Coronary artery (tissue), 2 donors: ENCODE results near the gene ZBTB24.

Experiments
- DNase-seq: peaks from one replicate; pipeline ENCODE4 v3.0.0-alpha.2; 2017; ENCODE audit warnings: low spot score
- H3K27ac ChIP-seq, 2 donors: fragments of 200-600 bp; sonication (generic); one replicate each; pipeline ENCODE4 v1.5.1; 2016 to 2019
- H3K4me3 ChIP-seq: fragments of 200-600 bp; sonication (generic); 2 replicates; pipeline ENCODE4 v1.5.1; 2016; ENCODE audit warnings: mild to moderate bottlenecking, moderate library complexity
- CTCF ChIP-seq: fragments of 200-600 bp; sonication (generic); IDR thresholded peaks from one replicate; pipeline ENCODE4 v1.5.1; 2019; ENCODE audit warnings: antibody characterized with exemption

Gene ZBTB24

GRCh38 chr6:109485266-109485935 lies 2.4 kb upstream of the ZBTB24 start:
- no peak for DNase-seq
- Histone ChIP-seq H3K27ac (no peak overlapping the region), H3K4me3 (no peak overlapping the region)
- no peak for TF ChIP-seq CTCF

- TF ChIP-seq CTCF = no peak
- no peak for DNase-seq
- H3K27ac ChIP-seq = peak overlapping the region; percentile 28 to 95
- H3K4me3 ChIP-seq = peak overlapping the region; percentile 100
These were observed 1.1 kb upstream of the ZBTB24 start for GRCh38 chr6:109484122-109484521.

GRCh38 chr6:109483735-109484057 lies 677 bp upstream of the ZBTB24 start:
- peak overlapping the region; percentile 100 for H3K4me3 ChIP-seq
- no peak for DNase-seq
- peak overlapping the region; percentile 28 to 95 for H3K27ac ChIP-seq
- no peak for TF ChIP-seq CTCF

GRCh38 chr6:109480993-109481480 lies 2.0 kb downstream of the ZBTB24 start:
- H3K27ac ChIP-seq = no peak overlapping the region
- no peak for DNase-seq
- TF ChIP-seq CTCF = no peak
- H3K4me3 ChIP-seq = peak overlapping the region; percentile 100

- H3K4me3 ChIP-seq = peak overlapping the region; percentile 21
- TF ChIP-seq CTCF = no peak
- DNase-seq = no peak
- H3K27ac ChIP-seq = no peak overlapping the region
These were observed 4.0 kb downstream of the ZBTB24 start for GRCh38 chr6:109478841-109479624.

GRCh38 chr6:109478222-109478805 lies 4.7 kb downstream of the ZBTB24 start:
- Histone ChIP-seq H3K27ac (no peak overlapping the region), H3K4me3 (no peak overlapping the region)
- no peak for TF ChIP-seq CTCF
- no peak for DNase-seq
